Measurements from ENCODE around the gene MYO5A.
"Not testable (repeated sequence)": the region's sequence is repeated elsewhere in the genome, so short reads cannot be mapped to it uniquely, and the experiment has no call there.

Gene MYO5A

DNA sequence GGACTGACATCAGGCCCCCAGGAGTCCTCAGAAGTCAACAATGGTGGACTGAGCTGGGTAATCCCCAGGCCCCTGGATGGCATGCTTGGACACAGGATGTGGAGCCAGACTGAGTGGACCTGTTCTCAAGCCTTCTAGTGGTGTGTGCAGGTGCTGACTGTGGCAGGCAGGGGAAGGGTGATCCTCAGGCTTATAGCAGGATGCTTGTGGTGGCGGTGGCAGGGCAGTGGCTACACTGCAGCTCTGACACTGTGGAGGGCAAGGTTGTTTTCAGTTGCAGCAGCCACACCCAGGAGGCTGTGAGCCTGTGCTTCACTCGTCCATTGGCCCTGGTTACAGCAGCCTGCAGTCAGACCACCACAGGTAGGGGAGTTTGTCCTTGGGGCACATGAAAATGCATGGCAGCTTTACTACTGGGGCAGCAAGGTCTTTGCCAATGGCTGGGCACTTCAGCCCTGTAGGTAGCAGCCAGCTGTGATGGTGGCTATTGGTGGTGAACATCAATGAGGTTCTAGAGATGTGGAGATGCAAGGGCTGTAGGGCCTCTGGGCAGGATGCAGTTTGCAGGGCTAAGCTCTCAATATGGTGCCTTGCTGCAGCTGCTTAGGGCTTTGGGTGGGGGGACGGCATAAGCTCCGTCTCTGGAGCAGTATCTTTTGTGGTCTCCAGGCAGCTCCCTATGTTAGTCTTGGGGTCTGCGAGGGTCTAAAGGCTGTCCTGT is 17.5 kb upstream of the MYO5A start:
- DNase-seq (ENCODE audit: extremely low read depth in 1 of 2, low read depth in 1 of 2), result no peak

DNA sequence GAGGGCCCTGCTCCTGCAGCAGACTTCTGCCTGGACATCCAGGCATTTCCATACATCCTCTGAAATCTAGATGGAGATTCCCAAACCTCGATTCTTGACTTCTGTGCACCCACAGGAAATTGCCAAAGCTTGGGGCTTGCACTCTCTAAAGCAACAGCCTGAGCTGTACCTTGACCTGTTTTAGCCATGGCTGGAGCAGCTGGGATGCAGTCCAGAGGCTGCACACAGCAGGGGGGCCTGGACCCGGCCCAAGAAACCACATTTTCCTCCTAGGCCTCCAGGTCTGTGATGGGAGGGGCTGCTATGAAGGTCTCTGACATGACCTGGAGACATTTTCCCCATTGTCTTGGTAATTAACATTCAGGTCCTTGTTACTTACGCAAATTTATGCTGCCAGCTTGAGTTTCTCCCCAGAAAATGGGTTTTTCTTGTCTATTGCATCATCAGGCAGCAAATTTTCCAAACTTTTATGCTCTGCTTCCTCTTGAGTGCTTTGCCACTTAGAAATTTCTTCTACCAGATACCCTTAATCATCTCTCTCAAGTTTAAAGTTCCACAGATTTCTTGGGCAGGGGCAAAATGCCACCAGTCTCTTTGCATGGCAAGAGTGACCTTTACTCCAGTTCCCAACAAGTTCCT is 11.8 kb upstream of the MYO5A start:
- DNase-seq (ENCODE audit: extremely low read depth in 1 of 2, low read depth in 1 of 2), result no peak

DNA sequence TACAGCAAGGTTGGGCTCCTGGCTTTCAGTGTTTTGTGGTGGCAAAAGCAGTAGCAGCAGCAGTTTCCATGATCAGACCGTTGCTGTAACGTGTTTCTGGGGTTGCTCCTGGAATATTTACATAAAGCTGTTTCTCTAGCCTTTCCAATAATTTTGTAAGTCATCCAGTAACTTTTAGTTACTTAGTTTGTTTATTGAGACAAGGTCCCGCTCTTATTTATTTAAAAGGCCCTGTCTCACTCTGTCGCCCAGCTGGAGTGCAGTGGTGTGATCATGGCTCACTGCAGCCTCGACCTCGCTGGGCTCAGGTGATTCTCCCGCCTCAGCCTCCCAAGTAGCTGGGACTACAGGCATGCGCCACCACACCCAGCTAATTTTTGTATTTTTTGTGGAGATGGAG is 8.8 kb upstream of the MYO5A start:
- no peak for DNase-seq (ENCODE audit: extremely low read depth in 1 of 2, low read depth in 1 of 2)

DNA sequence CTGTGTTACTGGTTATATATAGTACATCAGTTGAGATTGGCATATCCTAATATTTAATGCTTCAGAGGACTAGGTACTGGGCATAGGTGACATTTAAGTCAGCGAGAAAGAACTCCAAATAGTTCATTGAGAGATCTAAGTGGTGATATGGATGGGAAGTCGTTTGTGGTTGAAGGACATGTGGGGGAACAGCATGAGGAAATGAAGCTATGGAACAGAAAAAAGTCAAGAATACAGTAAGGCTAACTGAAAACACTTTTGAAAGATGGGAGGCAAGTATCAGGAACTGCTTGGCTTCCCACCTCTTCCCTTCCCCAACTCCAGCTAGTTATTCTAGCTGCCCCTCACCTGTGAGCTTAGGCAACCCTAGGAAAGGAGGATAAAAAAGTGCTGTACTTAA is 3.7 kb upstream of the MYO5A start:
- DNase-seq (ENCODE audit: extremely low read depth in 1 of 2, low read depth in 1 of 2), result no peak

DNA sequence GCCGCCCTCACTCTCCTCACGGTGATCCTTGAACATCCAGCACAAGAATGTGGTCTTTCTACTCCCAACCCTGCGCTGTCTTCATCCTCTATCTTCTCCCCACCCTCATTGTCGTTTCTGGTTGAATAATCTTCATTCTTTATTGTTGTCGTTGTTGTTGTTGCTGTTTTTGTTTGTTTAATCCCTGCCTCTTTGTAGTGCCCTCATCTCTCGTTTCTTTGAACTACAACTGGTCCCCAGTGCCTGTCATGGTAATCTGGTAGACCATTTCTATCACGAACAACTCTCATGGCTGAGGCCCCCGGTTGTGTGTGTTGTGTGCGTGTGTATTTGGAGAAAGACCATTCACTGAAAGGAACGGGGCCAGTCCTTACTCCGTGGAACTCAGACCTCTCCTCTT is 1.3 kb upstream of the MYO5A start:
- DNase-seq (ENCODE audit: extremely low read depth in 1 of 2, low read depth in 1 of 2), result no peak

DNA sequence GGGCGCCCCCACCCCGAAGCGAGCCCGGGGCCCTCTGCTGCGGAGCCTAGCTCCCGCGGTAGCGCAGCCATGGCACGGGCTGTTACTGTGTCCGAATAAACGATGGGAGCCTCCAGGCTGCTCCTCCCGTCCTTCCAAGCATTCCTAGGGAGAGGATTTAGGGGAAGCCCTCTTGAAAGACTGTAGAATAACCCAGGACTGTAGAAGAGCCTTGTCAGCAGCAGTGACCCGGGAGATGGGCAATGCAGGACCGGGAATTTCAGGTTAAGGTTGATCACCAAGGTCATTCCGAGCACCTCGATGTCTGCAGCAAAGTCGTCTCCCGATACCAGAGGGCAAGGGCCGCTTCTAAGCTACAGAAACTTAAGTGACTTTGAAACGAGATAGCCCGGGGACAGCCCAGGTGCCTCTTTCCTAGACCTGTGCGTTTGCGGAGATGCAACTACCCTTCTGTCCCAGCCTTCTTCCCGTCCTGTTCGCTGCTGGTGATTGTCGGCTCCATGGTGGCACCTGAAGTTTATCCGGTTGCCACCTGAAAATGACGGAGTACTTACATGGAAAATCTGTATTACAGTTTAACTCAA is 753 bp upstream of the MYO5A start:
- DNase-seq (ENCODE audit: extremely low read depth in 1 of 2, low read depth in 1 of 2), result peak in 1 of 2 donors; percentile 2

DNA sequence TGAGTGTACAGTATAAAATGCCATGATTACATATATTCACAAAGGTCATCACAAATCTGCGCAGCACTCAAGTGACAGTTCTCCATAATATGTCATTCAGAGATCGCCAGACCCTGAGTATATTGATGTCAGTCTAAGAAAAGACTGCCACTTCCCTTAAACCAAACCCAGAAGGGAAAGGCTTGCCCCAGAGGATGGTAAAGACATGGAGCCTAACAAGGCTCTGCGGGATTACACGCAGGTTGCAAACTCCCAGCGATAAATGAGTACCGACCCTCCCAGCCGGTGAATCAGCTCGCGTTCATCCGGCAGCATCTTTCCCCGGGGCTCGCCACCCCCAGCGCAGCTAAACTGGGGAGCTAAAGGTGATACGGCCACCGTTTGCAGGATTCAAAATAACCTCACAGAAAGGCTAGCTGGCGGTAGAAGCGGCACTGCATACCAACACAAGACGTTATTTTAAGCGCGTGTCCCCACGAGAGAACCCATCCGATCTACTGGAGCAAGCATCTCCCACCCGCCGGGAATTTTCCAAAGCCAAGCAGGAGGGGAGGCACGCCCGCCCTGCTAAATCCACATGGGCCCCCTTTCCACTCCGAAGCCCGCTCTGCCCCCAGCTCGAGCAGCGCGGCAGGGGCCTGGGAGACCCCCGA is 643 bp downstream of the MYO5A start:
- DNase-seq (ENCODE audit: extremely low read depth in 1 of 2, low read depth in 1 of 2), result peak in 1 of 2 donors; percentile 25

DNA sequence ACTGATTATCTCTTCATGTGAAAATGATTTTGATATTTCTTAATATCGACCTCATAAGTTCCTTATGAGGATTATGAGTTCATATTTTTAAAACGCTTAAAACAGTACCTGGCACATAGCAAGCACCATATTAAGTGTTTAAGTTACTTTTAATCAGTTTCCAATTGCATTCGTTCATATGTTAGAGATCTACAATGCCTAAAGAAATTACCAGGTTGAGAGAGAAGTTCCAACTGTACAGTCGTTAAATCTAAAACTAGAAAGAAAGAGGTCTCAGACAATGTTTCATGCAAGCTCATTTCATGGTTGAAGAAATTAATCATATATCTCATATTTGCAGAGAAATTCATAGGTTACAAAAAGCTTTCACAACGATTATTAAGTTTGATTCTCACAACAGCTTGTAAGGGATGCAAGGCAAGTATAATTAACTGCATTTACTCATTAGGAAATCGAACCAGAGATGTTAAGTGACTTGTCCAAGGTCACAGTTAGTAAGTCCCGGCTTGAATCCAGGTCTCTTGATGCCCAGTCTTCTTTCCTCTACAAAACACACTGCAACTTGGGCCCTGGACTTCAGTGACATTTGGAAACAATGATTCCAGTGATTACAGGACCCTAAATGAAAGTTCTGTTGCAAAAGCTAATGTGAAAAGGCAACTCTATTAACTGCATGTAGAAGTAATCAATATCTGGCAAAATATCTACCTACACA is 1.3 kb downstream of the MYO5A start:
- no peak for DNase-seq (ENCODE audit: extremely low read depth in 1 of 2, low read depth in 1 of 2)

DNA sequence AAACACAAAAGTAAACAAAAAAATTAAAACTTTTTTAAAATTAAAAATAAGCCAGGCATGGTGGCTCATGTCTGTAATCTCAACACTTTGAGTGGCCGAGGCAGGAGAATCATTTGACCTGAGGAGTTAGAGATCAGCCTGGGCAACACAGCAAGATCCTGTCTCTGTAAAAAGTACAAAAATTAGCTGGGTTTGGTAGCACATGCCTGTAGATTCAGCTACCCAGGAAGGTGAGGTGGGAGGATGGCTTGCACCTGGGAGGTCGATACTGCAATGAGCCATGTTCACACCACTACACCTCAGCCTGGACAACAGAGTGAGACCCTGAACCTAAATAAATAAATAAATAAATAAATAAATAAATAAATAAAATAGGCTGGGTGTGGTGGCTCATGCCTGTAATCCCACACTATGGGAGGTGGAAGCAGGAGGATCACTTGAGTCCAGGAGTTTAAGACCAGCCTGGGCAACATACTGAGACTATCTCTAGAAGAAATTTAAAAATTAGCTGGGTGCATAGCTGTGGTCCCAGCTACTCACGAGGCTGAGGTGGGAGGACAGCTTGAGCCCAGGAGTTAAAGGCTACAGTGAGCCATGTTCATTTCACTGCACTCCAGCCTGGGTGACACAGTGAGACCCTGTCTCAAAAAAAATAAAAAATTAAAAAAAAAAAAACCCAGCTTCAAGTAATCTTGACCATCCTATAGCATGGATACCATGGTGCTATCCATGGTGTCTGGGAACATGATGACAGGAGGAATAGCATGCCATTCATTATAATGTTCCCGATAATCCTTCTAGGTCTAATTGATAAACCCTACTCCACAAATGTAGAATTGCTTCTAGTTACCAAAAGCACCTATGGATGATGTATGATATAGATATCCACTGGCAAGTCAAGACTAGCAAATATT is 4.2 kb downstream of the MYO5A start:
- no peak for DNase-seq (ENCODE audit: extremely low read depth in 1 of 2, low read depth in 1 of 2)

DNA sequence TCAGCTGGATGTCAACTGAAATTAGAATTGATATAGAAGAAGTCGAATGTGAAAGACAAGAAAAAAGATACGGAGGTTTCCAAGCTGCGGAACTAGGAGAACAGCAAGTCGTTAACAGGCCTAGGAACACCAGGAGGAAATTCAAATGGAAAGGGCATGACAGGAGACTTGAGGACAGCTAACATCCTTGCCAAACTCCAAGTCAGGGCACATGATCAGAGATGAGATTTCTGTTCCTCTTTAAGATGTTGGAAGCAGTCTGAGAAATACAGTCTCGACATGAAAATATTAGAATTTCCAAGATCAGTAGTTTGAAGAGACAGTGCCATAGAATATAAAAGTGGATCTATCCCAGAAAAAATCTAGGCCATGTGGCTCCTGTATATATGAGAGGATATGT is 5.0 kb downstream of the MYO5A start:
- DNase-seq (ENCODE audit: extremely low read depth in 1 of 2, low read depth in 1 of 2), result no peak

DNA sequence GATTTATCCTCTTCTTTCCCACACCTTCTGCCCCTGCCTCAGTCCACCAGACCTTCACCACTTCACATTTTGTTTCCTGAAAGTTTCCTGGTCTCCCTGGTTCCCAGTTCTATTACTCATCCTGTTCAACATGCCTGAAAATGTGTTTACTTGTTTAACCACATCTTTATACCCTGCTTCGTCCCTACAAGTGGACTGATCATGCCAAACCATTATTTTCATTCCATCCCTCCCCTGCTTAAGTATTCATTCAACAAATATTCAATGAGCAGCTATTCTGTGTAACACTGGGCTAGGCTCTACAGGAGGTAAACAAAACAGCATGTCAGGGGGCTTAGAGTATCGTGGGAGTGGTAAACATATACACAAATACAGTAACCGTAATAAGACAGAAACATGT is 5.5 kb downstream of the MYO5A start:
- no peak for DNase-seq (ENCODE audit: extremely low read depth in 1 of 2, low read depth in 1 of 2)

DNA sequence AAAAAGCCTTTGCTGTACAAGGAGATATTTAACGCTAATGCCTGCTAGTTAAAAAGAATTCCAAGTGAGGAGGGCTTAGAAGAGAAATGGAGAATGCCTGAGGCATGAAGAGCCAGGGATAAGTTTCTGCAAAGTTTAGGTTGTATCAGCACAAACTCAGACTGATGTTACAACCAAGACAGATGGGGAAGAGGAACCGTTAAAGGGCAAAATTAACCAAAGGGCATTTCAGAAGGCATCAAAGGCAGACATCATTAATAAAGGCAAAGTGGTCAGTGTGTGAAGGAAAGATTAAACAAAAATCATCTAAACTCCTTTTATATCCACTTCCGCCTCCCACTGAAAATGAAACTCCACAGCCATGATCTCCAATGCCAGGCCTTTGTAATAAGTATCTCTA is 7.0 kb downstream of the MYO5A start:
- no peak for DNase-seq (ENCODE audit: extremely low read depth in 1 of 2, low read depth in 1 of 2)

DNA sequence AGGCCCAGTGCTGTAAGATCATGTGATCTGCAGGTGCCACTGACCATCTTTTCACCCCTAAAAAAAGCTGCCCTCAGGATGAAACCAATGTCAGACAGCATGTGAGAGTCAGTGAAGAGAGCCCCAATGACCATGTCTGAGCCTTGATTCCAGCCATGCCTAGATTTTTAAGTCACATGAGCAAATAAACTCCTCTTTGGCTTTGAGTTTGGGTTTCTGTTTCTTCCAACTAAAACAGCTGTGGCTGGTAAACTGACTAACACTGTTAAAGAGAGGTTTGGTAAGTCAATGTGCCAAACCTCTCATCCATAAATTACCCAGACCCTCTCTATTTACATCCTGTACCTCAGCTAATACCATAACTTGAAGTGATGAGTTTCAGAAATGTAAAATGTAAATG is 8.3 kb downstream of the MYO5A start:
- no peak for DNase-seq (ENCODE audit: extremely low read depth in 1 of 2, low read depth in 1 of 2)

DNA sequence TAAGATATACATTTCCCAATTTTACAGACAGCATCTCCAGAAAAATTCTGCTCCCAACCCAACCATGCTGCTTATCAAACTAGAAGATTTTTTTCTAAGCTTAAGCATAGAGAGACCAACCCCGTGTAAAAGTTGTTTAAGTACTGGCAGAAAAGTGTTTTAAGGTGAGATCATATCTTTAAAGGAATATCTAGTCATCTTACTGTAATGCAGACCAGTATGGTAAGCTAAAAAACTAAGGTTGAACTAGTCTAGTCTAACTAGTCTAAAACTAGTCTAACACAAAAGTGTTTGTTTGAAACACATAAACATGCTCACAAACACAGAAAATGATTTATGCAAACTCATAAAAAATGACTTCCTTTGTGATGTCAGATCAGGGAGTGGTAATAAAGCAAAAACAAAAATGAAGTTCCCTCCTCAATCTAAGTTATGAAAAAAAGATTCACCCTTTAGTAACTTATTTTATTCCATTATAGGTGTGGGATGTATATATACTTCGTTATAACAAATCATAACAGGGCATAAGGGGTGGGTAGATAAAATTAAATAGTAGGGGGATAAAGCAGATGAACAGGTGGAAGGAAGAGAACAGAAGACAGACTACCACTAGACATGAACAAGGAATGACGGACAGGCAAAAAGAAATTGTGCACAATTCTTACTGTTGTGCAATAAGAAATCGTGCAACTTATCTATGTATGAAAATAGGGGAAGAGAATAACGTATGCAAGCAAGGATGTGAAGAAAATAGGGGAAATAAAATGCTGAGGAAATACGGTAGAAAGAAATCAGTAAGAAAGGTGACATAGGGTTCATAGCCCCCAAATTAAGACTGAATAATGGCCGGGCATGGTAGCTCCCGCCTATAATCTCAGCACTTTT is 10.0 kb downstream of the MYO5A start:
- no peak for DNase-seq (ENCODE audit: extremely low read depth in 1 of 2, low read depth in 1 of 2)

DNA sequence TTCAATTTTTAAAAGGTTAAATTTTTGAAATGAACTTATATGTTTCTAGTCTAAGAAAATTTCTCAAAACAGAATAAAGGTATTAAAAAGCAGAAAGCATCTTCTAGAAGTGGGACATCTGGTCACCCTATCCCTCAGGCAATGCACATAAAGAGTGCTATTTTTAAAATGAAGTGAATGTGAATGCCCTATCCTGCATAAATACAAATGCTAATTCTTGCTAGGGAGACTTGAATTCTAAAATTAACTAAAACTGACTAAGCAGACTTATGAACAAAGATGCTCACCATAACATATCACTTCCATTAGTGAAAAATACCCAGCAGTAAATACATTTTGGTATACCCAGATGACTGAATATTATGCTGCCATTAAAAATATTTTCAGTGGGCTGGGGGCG is 11.7 kb downstream of the MYO5A start:
- DNase-seq (ENCODE audit: extremely low read depth in 1 of 2, low read depth in 1 of 2), result no peak

DNA sequence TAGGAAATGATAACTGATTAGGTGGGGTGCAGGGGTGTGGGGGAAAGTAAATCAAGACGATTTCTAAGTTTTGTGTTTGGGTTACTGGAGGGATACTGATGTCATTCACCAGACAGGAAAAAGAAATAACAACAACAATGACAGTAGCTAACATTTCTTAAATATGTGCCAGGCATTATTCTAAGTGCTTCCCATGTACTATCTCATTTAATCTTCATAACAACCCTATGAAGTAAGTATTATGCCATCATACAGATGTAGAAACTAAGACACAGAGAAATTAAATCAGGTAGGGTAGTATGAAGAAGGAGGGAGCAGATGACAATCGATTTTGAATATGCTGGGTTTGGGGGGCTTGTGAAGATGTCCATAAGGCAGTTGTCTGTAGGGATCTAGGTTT is 13.3 kb downstream of the MYO5A start:
- no peak for DNase-seq (ENCODE audit: extremely low read depth in 1 of 2, low read depth in 1 of 2)

DNA sequence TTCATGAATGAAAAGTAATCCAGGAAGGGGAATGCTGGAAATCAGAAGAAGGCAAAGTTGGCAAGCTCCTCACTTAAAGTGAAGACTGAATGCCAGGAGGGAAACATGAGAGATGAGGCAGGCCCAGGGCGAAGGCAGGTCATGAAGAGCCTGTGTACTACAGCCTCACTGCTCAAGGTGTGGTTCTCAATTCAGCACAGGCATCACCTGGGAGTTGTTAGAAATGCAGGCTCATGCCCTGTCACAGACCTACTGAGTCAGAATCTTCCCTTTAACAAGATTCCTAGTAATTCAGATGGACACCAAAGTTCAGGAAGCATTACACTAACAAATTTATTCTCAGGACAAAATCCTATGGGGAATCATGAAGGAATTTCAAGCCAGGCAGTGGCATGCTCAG is 14.2 kb downstream of the MYO5A start:
- no peak for DNase-seq (ENCODE audit: extremely low read depth in 1 of 2, low read depth in 1 of 2)

DNA sequence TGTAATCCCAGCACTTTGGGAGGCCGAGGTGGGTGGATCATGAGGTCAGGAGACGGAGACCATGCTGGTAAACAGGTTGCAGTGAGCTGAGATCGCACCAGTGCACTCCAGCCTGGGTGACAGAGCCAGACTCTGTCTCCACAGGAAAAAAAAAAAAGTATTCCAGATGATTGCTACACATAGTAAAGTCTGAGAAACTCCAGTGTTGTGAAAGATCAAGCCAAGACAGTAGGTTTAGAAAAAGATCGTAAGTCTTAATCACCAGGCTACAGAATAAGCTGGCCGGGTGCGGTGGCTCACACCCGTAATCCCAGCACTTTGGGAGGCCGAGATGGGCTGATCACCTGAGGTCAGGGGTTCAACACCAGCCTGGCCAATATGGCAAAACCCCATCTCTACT is 15.8 kb downstream of the MYO5A start:
- DNase-seq (ENCODE audit: extremely low read depth in 1 of 2, low read depth in 1 of 2), result not testable (repeated sequence)

DNA sequence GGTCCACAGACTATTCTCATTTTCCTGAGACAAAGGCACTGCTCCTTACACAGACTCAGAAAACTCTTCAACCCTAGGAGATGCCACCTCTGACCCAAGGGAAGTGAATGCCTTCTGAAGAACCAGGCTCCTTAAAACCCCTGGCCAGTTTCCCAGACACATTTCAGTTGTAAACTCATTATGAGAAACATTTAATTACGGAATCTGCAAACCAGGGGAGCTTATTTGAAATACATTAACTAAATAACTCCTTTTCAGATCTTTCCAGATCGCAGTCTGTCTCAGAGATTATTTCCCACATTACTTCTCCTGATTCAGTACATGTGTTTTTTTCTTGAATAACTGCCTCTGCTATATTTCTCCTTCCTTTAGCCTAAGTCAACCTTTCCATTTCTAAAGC is 17.6 kb downstream of the MYO5A start:
- DNase-seq (ENCODE audit: extremely low read depth in 1 of 2, low read depth in 1 of 2), result no peak

Data from activated CD8-positive, alpha-beta memory T cell treated with anti-CD3 and anti-CD28 coated beads for 1 hour (primary cell).